H9 (cell line): ENCODE data around the gene S100A6. TPM values are rescaled to one million over a fixed set of nuclear protein-coding genes. Genes with fewer than 3 reads are reported as not detected.

ENCODE experiments used
- DNase-seq: peaks from one replicate; pipeline ENCODE4 v3.0.0-alpha.2; 2017
- H2AFZ ChIP-seq: one replicate; pipeline ENCODE4 v1.6.1; 2013; ENCODE audit warnings: mild to moderate bottlenecking, low read length, control low read depth, moderate library complexity
- H2AK5ac ChIP-seq: 2 replicates; pipeline ENCODE4 v1.6.1; 2013; ENCODE audit warnings: low read length, control low read depth, mixed read lengths; ENCODE audit not compliant: insufficient read length
- H2BK120ac ChIP-seq: one replicate; pipeline ENCODE4 v1.6.1; 2013; ENCODE audit warnings: low read depth, mild to moderate bottlenecking, low read length, control low read depth, inconsistent platforms; ENCODE audit not compliant: poor library complexity, severe bottlenecking
- H2BK12ac ChIP-seq: 2 replicates; pipeline ENCODE4 v1.6.1; 2013; ENCODE audit warnings: low read length, control low read depth, mixed read lengths, low read depth; ENCODE audit not compliant: insufficient read length
- H2BK15ac ChIP-seq: 2 replicates; pipeline ENCODE4 v1.6.1; 2013; ENCODE audit warnings: low read depth, low read length, control low read depth
- H2BK20ac ChIP-seq: one replicate; pipeline ENCODE4 v1.6.1; 2013; ENCODE audit warnings: low read depth, mild to moderate bottlenecking, low read length, control low read depth, inconsistent platforms; ENCODE audit not compliant: poor library complexity, severe bottlenecking
- H2BK5ac ChIP-seq: 2 replicates; pipeline ENCODE4 v1.6.1; 2013; ENCODE audit warnings: low read length, control low read depth, mixed read lengths; ENCODE audit not compliant: insufficient read length
- H3K14ac ChIP-seq: 2 replicates; pipeline ENCODE4 v1.6.1; 2013; ENCODE audit warnings: low read length, control low read depth; ENCODE audit not compliant: insufficient read depth
- H3K18ac ChIP-seq: 2 replicates; pipeline ENCODE4 v1.6.1; 2013; ENCODE audit warnings: low read depth, mild to moderate bottlenecking, mixed read lengths, low read length, control low read depth; ENCODE audit not compliant: insufficient read length
- H3K23ac ChIP-seq: 2 replicates; pipeline ENCODE4 v1.6.1; 2013; ENCODE audit warnings: low read length, control low read depth, mixed read lengths, low read depth; ENCODE audit not compliant: insufficient read length
- H3K23me2 ChIP-seq: 2 replicates; pipeline ENCODE4 v1.6.1; 2013; ENCODE audit warnings: low read depth, mild to moderate bottlenecking, mixed read lengths, low read length, control low read depth; ENCODE audit not compliant: insufficient read length, poor library complexity, severe bottlenecking
- H3K27ac ChIP-seq: 2 replicates; pipeline ENCODE4 v1.5.1; 2013; ENCODE audit warnings: low read length, control low read depth, mixed read lengths, low read depth; ENCODE audit not compliant: insufficient read length
- H3K27me3 ChIP-seq: 2 replicates; pipeline ENCODE4 v1.6.1; 2013; ENCODE audit warnings: low read length, control low read depth, inconsistent platforms; ENCODE audit not compliant: insufficient read depth
- H3K4ac ChIP-seq: 2 replicates; pipeline ENCODE4 v1.6.1; 2013; ENCODE audit warnings: low read depth, mild to moderate bottlenecking, control low read depth, inconsistent platforms, low read length, moderate library complexity
- H3K4me1 ChIP-seq: 2 replicates; pipeline ENCODE4 v1.6.1; 2013; ENCODE audit warnings: low read length, control low read depth, inconsistent platforms; ENCODE audit not compliant: insufficient read depth
- H3K4me2 ChIP-seq: 2 replicates; pipeline ENCODE4 v1.6.1; 2013; ENCODE audit warnings: low read length, control low read depth, mixed read lengths; ENCODE audit not compliant: insufficient read length, insufficient read depth
- H3K56ac ChIP-seq: 2 replicates; pipeline ENCODE4 v1.6.1; 2013; ENCODE audit warnings: low read depth, mild to moderate bottlenecking, mixed read lengths, low read length, control low read depth; ENCODE audit not compliant: insufficient read length
- H3K79me1 ChIP-seq: 2 replicates; pipeline ENCODE4 v1.6.1; 2013; ENCODE audit warnings: low read depth, mild to moderate bottlenecking, moderate library complexity, low read length, control low read depth, inconsistent platforms; ENCODE audit not compliant: insufficient read depth, poor library complexity, severe bottlenecking
- H3K79me2 ChIP-seq: 2 replicates; pipeline ENCODE4 v1.6.1; 2013; ENCODE audit warnings: low read length, control low read depth, inconsistent platforms; ENCODE audit not compliant: insufficient read depth
- H3K9ac ChIP-seq: 2 replicates; pipeline ENCODE4 v1.6.1; 2013; ENCODE audit warnings: low read length, control low read depth, mixed read lengths; ENCODE audit not compliant: insufficient read length; ENCODE audit errors: extremely low read depth
- H3K9me3 ChIP-seq: one replicate; pipeline ENCODE4 v1.6.1; 2013; ENCODE audit warnings: low read depth, low read length, inconsistent platforms; ENCODE audit not compliant: control insufficient read depth
- H3T11ph ChIP-seq: one replicate; pipeline ENCODE4 v1.6.1; 2013; ENCODE audit warnings: mild to moderate bottlenecking, low read length, control low read depth, inconsistent platforms
- H4K20me1 ChIP-seq: one replicate; pipeline ENCODE4 v1.6.1; 2013; ENCODE audit not compliant: control insufficient read depth, insufficient read length, insufficient read depth
- H4K5ac ChIP-seq: 2 replicates; pipeline ENCODE4 v1.6.1; 2013; ENCODE audit warnings: low read depth, mild to moderate bottlenecking, mixed read lengths, low read length, control low read depth; ENCODE audit not compliant: insufficient read length
- H4K8ac ChIP-seq: replicated peaks from 2 replicates; pipeline ENCODE4 v1.6.1; 2013; ENCODE audit warnings: low read length, control low read depth, mixed read lengths, low read depth; ENCODE audit not compliant: insufficient read length
- H4K91ac ChIP-seq: 2 replicates; pipeline ENCODE4 v1.6.1; 2013; ENCODE audit warnings: low read depth, mild to moderate bottlenecking, moderate library complexity, mixed read lengths, low read length, control low read depth; ENCODE audit not compliant: insufficient read length
- H3K27ac Mint-ChIP-seq, 3 experiments: 2 replicates in 2 of 3; 3 replicates in 1 of 3; pipeline ENCODE4 v1.8.0; 2020 to 2021; ENCODE audit warnings: mixed read lengths in 3 of 3, mild to moderate bottlenecking in 1 of 3, moderate library complexity in 1 of 3
- H3K27me3 Mint-ChIP-seq: 2 replicates; pipeline ENCODE4 v1.8.0; 2021; ENCODE audit warnings: low read depth, mild to moderate bottlenecking, moderate library complexity, mixed read lengths
- H3K36me3 Mint-ChIP-seq, 3 experiments: 2 replicates in 2 of 3; 3 replicates in 1 of 3; pipeline ENCODE4 v1.8.0; 2020 to 2021; ENCODE audit warnings: low read depth in 3 of 3, mixed read lengths in 3 of 3; ENCODE audit not compliant: insufficient read depth in 1 of 3
- H3K4me1 Mint-ChIP-seq, 2 experiments: 2 replicates each; pipeline ENCODE4 v1.8.0; 2020; ENCODE audit warnings: mixed read lengths in 2 of 2
- H3K4me3 Mint-ChIP-seq, 2 experiments: 2 replicates in 1 of 2; 3 replicates in 1 of 2; pipeline ENCODE4 v1.8.0; 2020 to 2021; ENCODE audit warnings: mild to moderate bottlenecking in 2 of 2, mixed read lengths in 2 of 2, moderate library complexity in 1 of 2
- H3K9me3 Mint-ChIP-seq, 2 experiments: 2 replicates in 1 of 2; 3 replicates in 1 of 2; pipeline ENCODE4 v1.8.0; 2020; ENCODE audit warnings: mild to moderate bottlenecking in 2 of 2, mixed read lengths in 2 of 2, moderate library complexity in 1 of 2
- CTCF ChIP-seq: fragments of 200-600 bp; sonication (generic); conservative IDR thresholded peaks from 3 replicates; pipeline ENCODE4 v1.8.0; 2021; ENCODE audit warnings: antibody characterized with exemption, mild to moderate bottlenecking
- WGBS: extraction: QIAGEN DNeasy Blood & Tissue Kit; methylation state at CpG from one replicate; pipeline ENCODE4 v1.1.7; 2013; ENCODE audit warnings: missing lambda C conversion rate, low lambda C conversion rate, mixed read lengths; ENCODE audit not compliant: insufficient read length; ENCODE audit errors: extremely low coverage; 5-methylcytosine and 5-hydroxymethylcytosine counted together
- total RNA-seq: library from RNA; stranded (reverse); gene quantifications from 2 replicates; pipeline ENCODE4 v1.2.1, GENCODE V29; 2021

The S100A6 gene
- total RNA-seq, 1 experiment from 2014 or later: not detected

- H4K5ac ChIP-seq: no peak overlapping the region
- no peak overlapping the region for H2BK20ac ChIP-seq
- H3K14ac ChIP-seq: no peak overlapping the region
- H2BK5ac ChIP-seq: no peak overlapping the region
- H2BK15ac ChIP-seq: no peak overlapping the region
- H3K79me2 ChIP-seq: no peaks in the 10 kb centered on the region
- no peak overlapping the region for H2AK5ac ChIP-seq
- no peak overlapping the region for H3K18ac ChIP-seq
- H3K27ac Mint-ChIP-seq: no peak overlapping the region
- H3K23me2 ChIP-seq: no peaks in the 10 kb centered on the region
- no peaks in the 10 kb centered on the region for H3K79me1 ChIP-seq
- no peaks in the 10 kb centered on the region for H3K9me3 ChIP-seq
- H3K56ac ChIP-seq: no peak overlapping the region
- no peaks in the 10 kb centered on the region for H3K9me3 Mint-ChIP-seq
- no peak overlapping the region for H2BK120ac ChIP-seq
- no peaks in the 10 kb centered on the region for H3K27me3 Mint-ChIP-seq
- no peak overlapping the region for H4K91ac ChIP-seq
- peaks cover 2% of the 10 kb centered on the region; the same call in 1 of the 2 replicates for H3K4me1 ChIP-seq
- H3T11ph ChIP-seq: no peak overlapping the region
- H2BK12ac ChIP-seq: no peak overlapping the region
- H3K4me1 Mint-ChIP-seq: peaks cover 5 to 6% of the 10 kb centered on the region in 2 experiments
- TF ChIP-seq CTCF: no peak
- H3K23ac ChIP-seq: no peak overlapping the region
- H3K36me3 Mint-ChIP-seq: no peaks in the 10 kb centered on the region
- no peak for DNase-seq
- H3K4ac ChIP-seq: no peak overlapping the region
- H3K27ac ChIP-seq: no peak overlapping the region
- H3K27me3 ChIP-seq: no peaks in the 10 kb centered on the region
- H4K8ac ChIP-seq: no peak overlapping the region
- H2AFZ ChIP-seq: no peak overlapping the region
- no peak overlapping the region for H3K9ac ChIP-seq
- no peak overlapping the region for H3K4me3 Mint-ChIP-seq
- WGBS: no CpG with 5 or more reads among the region's 10 CpGs
- no peak overlapping the region for H3K4me2 ChIP-seq
- H4K20me1 ChIP-seq: no peaks in the 10 kb centered on the region
Measured at GRCh38 chr1:153560771-153561465, 25.1 kb upstream of the S100A6 start.
